ENCODE measurements around the gene UIMC1.

Gene UIMC1

GRCh38 chr5:176912115-176912514 is 94.5 kb downstream of the UIMC1 start:
- H3K27me3 ChIP-seq (ENCODE audit: control insufficient read depth in 2 of 2, insufficient read depth in 2 of 2, low read length in 2 of 2) = no peaks in the 10 kb centered on the region
- no peaks in the 10 kb centered on the region for H3K4me1 ChIP-seq (ENCODE audit: control insufficient read depth in 2 of 2, insufficient read depth in 2 of 2, low read length in 2 of 2)

GRCh38 chr5:176908675-176909368 is 97.8 kb downstream of the UIMC1 start:
- H3K9me3 ChIP-seq (ENCODE audit: control insufficient read depth in 2 of 2, low read length in 2 of 2) = no peaks in the 10 kb centered on the region
- no peaks in the 10 kb centered on the region for H3K4me1 ChIP-seq (ENCODE audit: control insufficient read depth in 2 of 2, insufficient read depth in 2 of 2, low read length in 2 of 2)
- H3K36me3 ChIP-seq (ENCODE audit: control insufficient read depth in 2 of 2, insufficient read depth in 2 of 2, low read length in 2 of 2) = peaks cover 52 to 54% of the 10 kb centered on the region in 2 donors
- H3K27me3 ChIP-seq (ENCODE audit: control insufficient read depth in 2 of 2, insufficient read depth in 2 of 2, low read length in 2 of 2) = no peaks in the 10 kb centered on the region
- no peak overlapping the region for H3K27ac ChIP-seq (ENCODE audit: low read depth in 2 of 2, low read length in 2 of 2)
- H3K4me3 ChIP-seq (ENCODE audit: low read length in 2 of 2) = no peak overlapping the region
- H3K9ac ChIP-seq (ENCODE audit: low read depth in 1 of 2, low read length in 2 of 2) = no peak overlapping the region

More at GRCh38 chr5:176912115-176912514, 94.5 kb downstream of the UIMC1 start:
- H3K27ac ChIP-seq (ENCODE audit: low read depth in 2 of 2, low read length in 2 of 2) = no peak overlapping the region
- no peak overlapping the region for H3K4me3 ChIP-seq (ENCODE audit: low read length in 2 of 2)
- H3K36me3 ChIP-seq (ENCODE audit: control insufficient read depth in 2 of 2, insufficient read depth in 2 of 2, low read length in 2 of 2) = peaks cover 22 to 27% of the 10 kb centered on the region in 2 donors
- H3K9me3 ChIP-seq (ENCODE audit: control insufficient read depth in 2 of 2, low read length in 2 of 2) = no peaks in the 10 kb centered on the region
- no peak overlapping the region for H3K9ac ChIP-seq (ENCODE audit: low read depth in 1 of 2, low read length in 2 of 2)

GRCh38 chr5:176906796-176907195 is 99.8 kb downstream of the UIMC1 start:
- H3K4me1 ChIP-seq (ENCODE audit: control insufficient read depth in 2 of 2, insufficient read depth in 2 of 2, low read length in 2 of 2) = no peaks in the 10 kb centered on the region
- no peak overlapping the region for H3K27ac ChIP-seq (ENCODE audit: low read depth in 2 of 2, low read length in 2 of 2)
- no peak overlapping the region for H3K9ac ChIP-seq (ENCODE audit: low read depth in 1 of 2, low read length in 2 of 2)
- H3K36me3 ChIP-seq (ENCODE audit: control insufficient read depth in 2 of 2, insufficient read depth in 2 of 2, low read length in 2 of 2) = peaks cover 56 to 64% of the 10 kb centered on the region in 2 donors
- no peaks in the 10 kb centered on the region for H3K9me3 ChIP-seq (ENCODE audit: control insufficient read depth in 2 of 2, low read length in 2 of 2)
- no peak overlapping the region for H3K4me3 ChIP-seq (ENCODE audit: low read length in 2 of 2)
- H3K27me3 ChIP-seq (ENCODE audit: control insufficient read depth in 2 of 2, insufficient read depth in 2 of 2, low read length in 2 of 2) = no peaks in the 10 kb centered on the region

GRCh38 chr5:176906126-176906525 is 100.5 kb downstream of the UIMC1 start:
- no peaks in the 10 kb centered on the region for H3K4me1 ChIP-seq (ENCODE audit: control insufficient read depth in 2 of 2, insufficient read depth in 2 of 2, low read length in 2 of 2)
- no peak overlapping the region for H3K4me3 ChIP-seq (ENCODE audit: low read length in 2 of 2)
- no peaks in the 10 kb centered on the region for H3K27me3 ChIP-seq (ENCODE audit: control insufficient read depth in 2 of 2, insufficient read depth in 2 of 2, low read length in 2 of 2)
- H3K36me3 ChIP-seq (ENCODE audit: control insufficient read depth in 2 of 2, insufficient read depth in 2 of 2, low read length in 2 of 2) = peaks cover 56 to 64% of the 10 kb centered on the region in 2 donors
- no peaks in the 10 kb centered on the region for H3K9me3 ChIP-seq (ENCODE audit: control insufficient read depth in 2 of 2, low read length in 2 of 2)
- H3K9ac ChIP-seq (ENCODE audit: low read depth in 1 of 2, low read length in 2 of 2) = no peak overlapping the region
- no peak overlapping the region for H3K27ac ChIP-seq (ENCODE audit: low read depth in 2 of 2, low read length in 2 of 2)

- Histone ChIP-seq H3K27me3 (ENCODE audit: control insufficient read depth in 2 of 2, insufficient read depth in 2 of 2, low read length in 2 of 2) (no peaks in the 10 kb centered on the region), H3K9me3 (ENCODE audit: control insufficient read depth in 2 of 2, low read length in 2 of 2) (no peaks in the 10 kb centered on the region), H3K36me3 (ENCODE audit: control insufficient read depth in 2 of 2, insufficient read depth in 2 of 2, low read length in 2 of 2) (peaks cover 49 to 57% of the 10 kb centered on the region in 2 donors), H3K4me1 (ENCODE audit: control insufficient read depth in 2 of 2, insufficient read depth in 2 of 2, low read length in 2 of 2) (no peaks in the 10 kb centered on the region), H3K4me3 (ENCODE audit: low read length in 2 of 2) (no peak overlapping the region), H3K9ac (ENCODE audit: low read depth in 1 of 2, low read length in 2 of 2) (no peak overlapping the region), H3K27ac (ENCODE audit: low read depth in 2 of 2, low read length in 2 of 2) (no peak overlapping the region)
Measured at GRCh38 chr5:176904276-176904675, 102.3 kb downstream of the UIMC1 start.

DNA sequence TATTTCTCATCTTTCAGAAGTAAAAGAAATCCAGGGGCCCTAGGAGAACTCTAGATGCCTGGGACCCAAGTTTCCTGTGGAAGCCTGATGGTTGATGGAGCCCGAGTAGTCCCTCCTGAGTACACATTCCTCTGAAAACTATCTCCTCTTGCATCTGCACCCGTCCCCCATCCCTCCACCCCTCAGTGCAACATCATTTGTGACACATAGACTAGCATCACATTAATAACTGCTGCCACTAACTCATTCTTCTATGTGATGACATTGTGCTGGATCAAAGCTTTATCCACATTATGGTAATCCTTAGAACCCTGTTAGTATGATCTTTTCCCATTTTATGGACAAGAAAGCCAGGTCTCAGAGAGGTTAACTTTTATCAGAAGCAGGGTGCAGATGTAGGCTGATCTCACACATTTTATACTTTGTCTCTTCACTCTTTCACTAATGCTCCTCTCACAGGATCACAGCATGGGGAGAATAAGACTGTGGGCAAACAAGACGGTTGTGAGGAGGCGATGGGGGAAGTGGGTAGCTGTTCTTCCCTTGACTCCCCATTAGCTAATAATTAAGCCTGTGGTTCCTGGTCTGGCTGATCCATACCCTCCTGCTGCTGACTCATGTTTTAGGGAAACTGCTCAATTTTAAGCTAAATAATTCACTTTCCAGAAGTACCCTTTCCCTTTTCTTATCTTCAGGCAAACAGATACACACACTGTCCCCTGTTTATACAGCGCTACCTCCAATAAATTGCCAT is 103.5 kb downstream of the UIMC1 start:
- no peak overlapping the region for H3K4me3 ChIP-seq (ENCODE audit: low read length in 2 of 2)
- H3K27ac ChIP-seq (ENCODE audit: low read depth in 2 of 2, low read length in 2 of 2) = no peak overlapping the region
- H3K9me3 ChIP-seq (ENCODE audit: control insufficient read depth in 2 of 2, low read length in 2 of 2) = no peaks in the 10 kb centered on the region
- H3K27me3 ChIP-seq (ENCODE audit: control insufficient read depth in 2 of 2, insufficient read depth in 2 of 2, low read length in 2 of 2) = no peaks in the 10 kb centered on the region
- H3K9ac ChIP-seq (ENCODE audit: low read depth in 1 of 2, low read length in 2 of 2) = no peak overlapping the region
- peaks cover 41 to 50% of the 10 kb centered on the region in 2 donors for H3K36me3 ChIP-seq (ENCODE audit: control insufficient read depth in 2 of 2, insufficient read depth in 2 of 2, low read length in 2 of 2)
- H3K4me1 ChIP-seq (ENCODE audit: control insufficient read depth in 2 of 2, insufficient read depth in 2 of 2, low read length in 2 of 2) = no peaks in the 10 kb centered on the region

GRCh38 chr5:176902102-176902814 is 104.3 kb downstream of the UIMC1 start:
- Histone ChIP-seq H3K9ac (ENCODE audit: low read depth in 1 of 2, low read length in 2 of 2) (no peak overlapping the region), H3K4me3 (ENCODE audit: low read length in 2 of 2) (no peak overlapping the region), H3K27me3 (ENCODE audit: control insufficient read depth in 2 of 2, insufficient read depth in 2 of 2, low read length in 2 of 2) (no peaks in the 10 kb centered on the region), H3K27ac (ENCODE audit: low read depth in 2 of 2, low read length in 2 of 2) (no peak overlapping the region), H3K4me1 (ENCODE audit: control insufficient read depth in 2 of 2, insufficient read depth in 2 of 2, low read length in 2 of 2) (no peaks in the 10 kb centered on the region), H3K36me3 (ENCODE audit: control insufficient read depth in 2 of 2, insufficient read depth in 2 of 2, low read length in 2 of 2) (peaks cover 36 to 46% of the 10 kb centered on the region in 2 donors), H3K9me3 (ENCODE audit: control insufficient read depth in 2 of 2, low read length in 2 of 2) (no peaks in the 10 kb centered on the region)

- no peaks in the 10 kb centered on the region for H3K9me3 ChIP-seq (ENCODE audit: control insufficient read depth in 2 of 2, low read length in 2 of 2)
- H3K27me3 ChIP-seq (ENCODE audit: control insufficient read depth in 2 of 2, insufficient read depth in 2 of 2, low read length in 2 of 2) = no peaks in the 10 kb centered on the region
- no peak overlapping the region for H3K9ac ChIP-seq (ENCODE audit: low read depth in 1 of 2, low read length in 2 of 2)
- H3K36me3 ChIP-seq (ENCODE audit: control insufficient read depth in 2 of 2, insufficient read depth in 2 of 2, low read length in 2 of 2) = peaks cover 28 to 38% of the 10 kb centered on the region in 2 donors
- H3K27ac ChIP-seq (ENCODE audit: low read depth in 2 of 2, low read length in 2 of 2) = no peak overlapping the region
- no peaks in the 10 kb centered on the region for H3K4me1 ChIP-seq (ENCODE audit: control insufficient read depth in 2 of 2, insufficient read depth in 2 of 2, low read length in 2 of 2)
- H3K4me3 ChIP-seq (ENCODE audit: low read length in 2 of 2) = no peak overlapping the region
Measured at GRCh38 chr5:176901260-176902101, 105.1 kb downstream of the UIMC1 start.

DNA sequence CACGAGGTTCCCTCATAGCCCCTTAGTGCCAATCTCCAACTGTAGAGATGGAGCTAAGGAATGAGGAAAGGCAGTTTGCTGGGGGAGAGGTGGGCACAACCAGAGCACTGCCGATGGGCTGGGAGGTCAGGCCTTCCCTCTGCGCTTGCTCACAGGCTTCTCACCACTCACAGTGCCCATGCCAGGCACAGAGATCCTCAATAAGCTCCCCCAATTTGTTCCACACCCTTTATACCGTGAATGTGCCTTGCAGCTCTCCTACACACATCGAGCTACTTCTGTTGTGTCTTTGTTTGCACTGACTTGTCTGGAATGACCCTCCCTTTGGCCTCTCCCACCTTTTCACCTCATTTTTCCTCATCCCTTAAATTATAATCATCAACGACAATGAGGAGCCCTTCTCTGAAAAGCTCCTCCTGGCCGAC is 105.8 kb downstream of the UIMC1 start:
- H3K9ac ChIP-seq (ENCODE audit: low read depth in 1 of 2, low read length in 2 of 2) = no peak overlapping the region
- no peak overlapping the region for H3K4me3 ChIP-seq (ENCODE audit: low read length in 2 of 2)
- peaks cover 22 to 31% of the 10 kb centered on the region in 2 donors for H3K36me3 ChIP-seq (ENCODE audit: control insufficient read depth in 2 of 2, insufficient read depth in 2 of 2, low read length in 2 of 2)
- H3K27ac ChIP-seq (ENCODE audit: low read depth in 2 of 2, low read length in 2 of 2) = no peak overlapping the region
- H3K9me3 ChIP-seq (ENCODE audit: control insufficient read depth in 2 of 2, low read length in 2 of 2) = no peaks in the 10 kb centered on the region
- H3K27me3 ChIP-seq (ENCODE audit: control insufficient read depth in 2 of 2, insufficient read depth in 2 of 2, low read length in 2 of 2) = no peaks in the 10 kb centered on the region
- H3K4me1 ChIP-seq (ENCODE audit: control insufficient read depth in 2 of 2, insufficient read depth in 2 of 2, low read length in 2 of 2) = no peaks in the 10 kb centered on the region

All from mucosa of rectum (tissue), 2 donors.